8988T (cell line): Measurements from ENCODE around the gene VARS2.

Experiments
- DNase-seq: peaks from one replicate; pipeline ENCODE4 v3.0.0; 2011

VARS2 gene

GRCh38 chr6:30884521-30885480 is 29.2 kb upstream of the VARS2 start:
- DNase-seq: peak; percentile 73

DNA sequence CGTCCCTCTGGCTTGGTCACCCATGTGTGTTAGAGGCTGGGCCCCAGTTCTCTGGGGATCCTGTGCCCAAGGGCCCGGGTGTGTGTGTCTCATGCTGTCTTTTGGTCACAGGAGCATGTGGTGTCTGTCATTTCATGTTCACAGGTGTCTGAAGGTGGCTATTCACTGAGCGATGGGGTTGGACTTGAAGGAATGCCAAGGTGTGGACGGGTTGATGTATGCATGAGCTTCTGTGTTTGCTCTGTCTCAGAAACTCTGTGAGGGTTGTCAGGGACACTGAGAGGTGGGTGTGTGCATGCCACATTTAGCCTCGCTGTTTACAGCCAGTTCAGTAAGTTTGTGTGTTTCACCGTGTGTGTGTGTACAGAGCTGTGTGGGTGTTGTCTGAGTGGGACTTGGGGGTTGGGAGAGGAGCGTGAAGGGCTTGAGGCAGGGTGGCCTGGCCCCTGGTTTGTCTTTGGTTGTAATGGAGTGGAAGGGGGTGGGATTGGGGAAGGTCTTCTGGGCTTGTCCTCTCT is 28.5 kb upstream of the VARS2 start:
- DNase-seq: peak; percentile 47

DNA sequence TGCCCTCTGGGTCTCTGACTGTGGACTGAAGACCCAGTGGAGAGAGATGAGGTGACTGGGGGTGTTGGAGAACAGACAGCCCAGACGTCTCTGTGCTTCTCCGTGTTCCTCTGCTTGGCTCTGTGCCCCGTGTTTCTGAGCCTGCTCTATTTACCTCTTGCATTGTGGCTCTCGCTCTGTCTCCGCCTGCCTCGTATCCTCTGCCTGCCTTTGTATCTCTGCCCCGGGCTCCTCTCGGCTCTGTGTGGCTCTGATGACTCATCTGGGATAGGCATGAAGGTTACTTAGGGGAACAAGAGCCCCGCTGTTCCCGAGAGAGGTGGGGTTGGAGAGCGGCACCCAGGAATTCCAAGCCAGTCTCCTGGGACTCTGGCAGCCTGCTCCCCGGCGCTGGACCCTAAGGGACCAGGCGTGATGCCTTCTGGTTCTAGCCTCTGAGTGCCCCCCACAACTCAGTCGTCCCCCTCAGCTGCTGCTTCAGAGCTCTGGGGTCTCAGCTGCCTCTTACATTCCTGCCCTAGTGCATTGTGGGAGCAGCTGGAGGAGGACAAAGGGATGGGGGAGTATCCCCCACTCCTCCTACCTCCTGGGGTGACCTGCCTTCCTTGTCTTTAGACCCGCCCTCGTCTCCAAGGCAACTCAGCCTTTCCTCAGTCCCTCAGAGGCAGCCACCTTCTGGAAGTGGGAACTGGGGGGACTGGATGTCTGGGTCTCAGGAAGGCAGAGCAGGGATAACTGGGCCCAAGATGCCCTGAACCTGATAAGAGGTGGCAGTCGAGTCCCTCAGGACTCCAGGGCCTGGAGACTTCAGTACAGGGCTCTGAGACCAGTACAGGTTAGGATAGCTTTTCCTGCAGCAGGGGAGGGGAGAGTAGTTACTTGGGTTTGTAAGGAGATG is 27.8 kb upstream of the VARS2 start:
- DNase-seq: peak; percentile 79

DNA sequence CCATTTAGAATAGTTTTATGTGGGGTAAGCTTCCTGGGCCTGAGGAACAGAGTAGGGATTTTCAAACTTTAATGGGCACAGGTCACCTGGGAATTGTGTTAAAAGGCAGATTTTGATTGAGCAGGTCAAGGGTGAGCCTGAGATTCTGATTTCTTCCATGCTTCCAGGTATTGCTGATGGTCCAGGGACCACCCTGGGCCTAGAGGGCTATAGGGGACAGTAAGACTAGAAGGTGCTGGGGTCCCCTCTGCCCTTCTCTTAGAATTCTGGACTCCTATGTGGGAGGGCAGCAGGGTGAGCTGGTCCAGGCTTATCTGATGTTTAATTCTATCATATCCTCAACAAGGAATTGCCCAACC is 27.2 kb upstream of the VARS2 start:
- no peak for DNase-seq

DNA sequence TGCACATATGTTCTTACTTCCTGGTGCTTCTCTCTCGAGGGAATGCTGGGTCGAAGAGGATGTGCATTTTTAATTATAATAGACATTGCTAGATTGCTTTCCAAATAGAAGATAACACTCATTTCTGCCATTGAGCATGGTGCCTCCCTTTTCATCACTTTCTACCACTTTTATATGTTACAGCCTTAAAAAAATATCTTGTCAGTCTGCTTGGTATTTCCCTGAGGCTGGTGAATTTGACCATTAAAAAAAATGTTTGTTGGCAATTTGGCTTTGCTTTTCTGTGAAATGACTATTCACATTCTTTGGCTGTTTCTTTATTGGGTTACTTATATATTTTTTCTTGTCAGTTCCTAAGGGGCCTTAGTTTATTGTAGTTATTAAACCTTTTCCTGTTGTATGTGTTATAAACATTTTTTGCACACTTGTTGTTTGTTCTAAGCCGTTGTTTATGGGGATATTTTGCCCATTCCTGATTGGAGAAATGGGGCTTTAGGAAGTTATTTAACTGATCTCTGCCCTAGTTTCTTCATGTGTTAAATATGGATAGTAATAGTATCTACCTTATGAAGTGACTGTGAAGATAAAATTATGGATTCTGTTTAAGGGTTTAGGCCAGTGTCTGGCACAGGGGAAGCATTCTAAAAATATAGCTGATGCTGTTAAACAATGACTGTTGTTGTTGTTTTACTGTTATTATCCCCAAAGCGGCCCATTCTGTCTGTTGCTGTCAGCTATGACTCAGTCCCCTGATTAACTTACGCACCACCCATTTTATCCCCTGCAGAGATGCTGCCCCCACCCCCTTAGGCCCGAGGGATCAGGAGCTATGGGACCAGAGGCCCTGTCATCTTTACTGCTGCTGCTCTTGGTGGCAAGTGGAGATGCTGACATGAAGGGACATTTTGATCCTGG is 25.9 kb upstream of the VARS2 start:
- DNase-seq: peak; percentile 15

DNA sequence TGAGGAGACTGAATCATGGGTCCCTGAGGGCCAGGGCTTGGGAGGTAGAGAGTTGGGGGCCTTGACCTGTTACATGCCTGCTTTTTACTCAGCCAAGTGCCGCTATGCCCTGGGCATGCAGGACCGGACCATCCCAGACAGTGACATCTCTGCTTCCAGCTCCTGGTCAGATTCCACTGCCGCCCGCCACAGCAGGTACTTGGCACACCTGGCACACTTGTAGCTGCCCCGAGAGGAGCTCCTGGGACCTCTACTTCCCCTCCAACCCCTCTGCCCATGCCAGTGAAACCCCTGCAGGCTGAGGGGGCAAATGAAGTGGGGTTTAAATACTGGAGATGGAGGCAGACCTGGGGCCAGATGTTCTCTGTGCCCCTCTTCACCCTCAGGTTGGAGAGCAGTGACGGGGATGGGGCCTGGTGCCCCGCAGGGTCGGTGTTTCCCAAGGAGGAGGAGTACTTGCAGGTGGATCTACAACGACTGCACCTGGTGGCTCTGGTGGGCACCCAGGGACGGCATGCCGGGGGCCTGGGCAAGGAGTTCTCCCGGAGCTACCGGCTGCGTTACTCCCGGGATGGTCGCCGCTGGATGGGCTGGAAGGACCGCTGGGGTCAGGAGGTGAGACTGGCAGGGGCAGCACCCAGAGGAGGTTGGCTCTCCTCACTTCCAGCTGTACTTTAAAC is 25.1 kb upstream of the VARS2 start:
- DNase-seq: peak; percentile 5

DNA sequence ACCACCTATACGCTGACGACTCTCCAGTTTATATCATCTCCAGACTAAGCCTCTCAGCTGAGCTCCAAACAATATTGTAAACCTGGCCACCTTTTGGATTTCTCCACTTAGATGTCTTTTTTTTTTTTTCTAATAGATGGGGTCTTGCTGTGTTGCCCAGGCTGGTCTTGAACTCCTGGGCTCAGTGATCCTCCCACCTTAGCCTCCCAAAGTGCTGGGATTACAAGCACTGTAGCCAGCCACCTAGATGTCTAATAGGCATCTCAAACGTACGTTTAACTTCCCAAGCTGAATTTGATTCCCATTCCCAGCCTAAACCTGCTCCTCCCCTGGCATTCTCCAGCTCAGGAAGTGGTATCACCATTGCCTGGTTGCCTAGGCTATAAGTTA is 24.5 kb upstream of the VARS2 start:
- peak; percentile 18 for DNase-seq

- DNase-seq: peak; percentile 13
Measured at GRCh38 chr6:30889921-30890645, 24.0 kb upstream of the VARS2 start.

GRCh38 chr6:30890646-30891449 is 23.2 kb upstream of the VARS2 start:
- peak; percentile 28 for DNase-seq

DNA sequence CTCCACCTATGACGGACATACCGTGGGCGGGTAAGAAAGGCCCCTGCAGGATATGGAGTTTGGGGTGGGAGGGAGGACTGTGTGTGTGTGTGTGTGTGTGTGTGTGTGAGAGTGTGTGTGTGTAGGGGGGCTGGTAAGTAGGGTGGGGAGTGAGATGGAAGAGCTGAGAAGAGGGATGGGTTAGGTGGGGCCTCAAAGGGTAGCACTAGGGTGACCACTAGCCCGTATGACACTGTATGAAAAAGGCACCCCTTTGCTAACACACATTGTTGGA is 22.7 kb upstream of the VARS2 start:
- DNase-seq: no peak

GRCh38 chr6:30891816-30892538 is 22.1 kb upstream of the VARS2 start:
- DNase-seq: peak; percentile 19

DNA sequence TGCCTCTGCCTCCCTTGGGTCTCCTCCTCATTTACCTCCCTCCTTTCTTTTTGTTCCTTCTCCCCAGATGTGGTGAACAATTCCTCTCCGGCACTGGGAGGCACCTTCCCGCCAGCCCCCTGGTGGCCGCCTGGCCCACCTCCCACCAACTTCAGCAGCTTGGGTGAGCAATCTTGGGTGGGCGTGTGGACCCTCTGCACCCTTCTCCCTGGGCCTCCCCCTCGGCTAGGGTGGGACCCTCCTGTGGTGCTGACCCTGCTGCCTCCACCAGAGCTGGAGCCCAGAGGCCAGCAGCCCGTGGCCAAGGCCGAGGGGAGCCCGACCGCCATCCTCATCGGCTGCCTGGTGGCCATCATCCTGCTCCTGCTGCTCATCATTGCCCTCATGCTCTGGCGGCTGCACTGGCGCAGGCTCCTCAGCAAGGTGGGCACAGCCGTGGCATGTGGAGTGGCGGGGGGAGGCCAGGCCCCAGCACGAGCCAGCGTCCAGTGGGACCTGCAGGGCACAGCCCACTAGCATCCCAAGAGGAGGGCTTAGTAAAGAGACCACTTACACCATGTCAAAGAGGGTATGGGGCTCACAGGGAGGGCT is 20.9 kb upstream of the VARS2 start:
- peak; percentile 68 for DNase-seq

GRCh38 chr6:30893666-30894065 is 20.4 kb upstream of the VARS2 start:
- no peak for DNase-seq

- no peak for DNase-seq
Measured at GRCh38 chr6:30894381-30894780, 19.7 kb upstream of the VARS2 start.

DNA sequence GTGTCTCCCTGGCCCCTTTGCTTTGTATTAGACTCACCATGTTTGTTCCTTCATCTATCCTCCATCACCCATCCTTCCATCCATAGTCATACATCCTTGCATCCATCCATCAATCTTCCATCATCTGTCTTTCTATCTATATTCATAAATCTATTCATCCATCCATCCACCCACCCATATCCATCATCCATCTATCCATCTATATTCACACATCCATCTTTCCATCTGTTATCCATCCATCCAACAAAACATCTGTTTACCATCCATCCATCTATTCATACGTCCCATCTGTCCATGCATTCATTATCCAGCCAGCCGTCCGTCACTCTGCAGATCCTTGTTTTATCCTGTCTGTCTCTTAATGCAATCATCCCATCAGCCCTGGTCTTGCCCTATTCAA is 19.1 kb upstream of the VARS2 start:
- DNase-seq: no peak

DNA sequence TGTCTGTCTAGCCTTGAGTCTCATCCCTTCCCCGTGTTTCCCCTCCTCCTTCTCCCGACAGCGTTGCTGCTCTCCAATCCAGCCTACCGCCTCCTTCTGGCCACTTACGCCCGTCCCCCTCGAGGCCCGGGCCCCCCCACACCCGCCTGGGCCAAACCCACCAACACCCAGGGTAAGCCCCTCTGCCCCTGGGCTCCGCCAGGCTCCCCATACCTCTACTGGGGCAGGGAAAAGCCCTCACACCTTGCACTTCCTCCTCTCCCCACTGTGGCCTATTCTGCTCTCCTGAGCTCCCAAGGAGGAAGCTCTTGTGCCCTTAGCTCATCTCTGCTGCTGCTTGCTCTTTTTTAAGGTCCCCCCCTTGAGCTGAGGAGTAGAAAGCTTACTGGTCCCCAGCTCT is 18.7 kb upstream of the VARS2 start:
- no peak for DNase-seq

DNA sequence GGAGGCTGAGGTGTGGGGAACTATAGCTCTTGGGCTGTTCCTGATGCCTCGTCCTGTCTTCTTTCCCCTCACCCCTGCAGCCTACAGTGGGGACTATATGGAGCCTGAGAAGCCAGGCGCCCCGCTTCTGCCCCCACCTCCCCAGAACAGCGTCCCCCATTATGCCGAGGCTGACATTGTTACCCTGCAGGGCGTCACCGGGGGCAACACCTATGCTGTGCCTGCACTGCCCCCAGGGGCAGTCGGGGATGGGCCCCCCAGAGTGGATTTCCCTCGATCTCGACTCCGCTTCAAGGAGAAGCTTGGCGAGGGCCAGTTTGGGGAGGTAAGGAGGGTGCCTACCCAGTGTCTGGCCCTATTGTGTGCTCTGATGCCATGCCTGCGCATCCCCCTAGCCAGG is 17.5 kb upstream of the VARS2 start:
- no peak for DNase-seq

GRCh38 chr6:30897882-30898281 is 16.2 kb upstream of the VARS2 start:
- DNase-seq: no peak

- DNase-seq: no peak
Measured at GRCh38 chr6:30898750-30899360, 15.2 kb upstream of the VARS2 start.
